HEK293 (cell line): ENCODE measurements around the gene HEATR5A.
"Not testable (repeated sequence)": the region's sequence is repeated elsewhere in the genome, so short reads cannot be mapped to it uniquely, and the experiment has no call there.

Source experiments
- CTCF ChIA-PET: fragments of 350-600 bp; formaldehyde crosslinking; extraction: SDS; loops from one replicate; lab custom pipeline; 2021; ENCODE audit warnings: antibody characterized with exemption; lab: Yijun Ruan, JAX
- POLR2A ChIA-PET: fragments of 300-600 bp; formaldehyde crosslinking; extraction: SDS; loops from one replicate; lab custom pipeline; 2020; ENCODE audit warnings: antibody characterized with exemption, inconsistent platforms; lab: Yijun Ruan, JAX
- H3K27ac ChIP-seq: fragments of 200-500 bp; sonication (Bioruptor generic); 2 replicates; pipeline ENCODE4 v1.5.1; 2014; ENCODE audit warnings: low read depth, low read length, control low read depth, inconsistent platforms; ENCODE audit errors: extremely low read depth
- H3K36me3 ChIP-seq, 2 experiments: fragments of 200-500 bp in 1 of 2; sonication (Bioruptor generic) in 1 of 2; 1 replicate in 1 of 2; 2 replicates in 1 of 2; pipeline ENCODE4 v1.5.1; 2014 to 2017; ENCODE audit warnings: inconsistent platforms in 2 of 2, low read length in 2 of 2; ENCODE audit not compliant: control insufficient read depth in 2 of 2, insufficient read depth in 1 of 2
- H3K4me1 ChIP-seq: fragments of 200-500 bp; sonication (Bioruptor generic); 2 replicates; pipeline ENCODE4 v1.5.1; 2014; ENCODE audit warnings: mild to moderate bottlenecking, low read length, inconsistent platforms; ENCODE audit not compliant: control insufficient read depth, insufficient read depth
- H3K4me3 ChIP-seq: 2 replicates; pipeline ENCODE4 v1.5.1; 2011; ENCODE audit warnings: low read depth, mild to moderate bottlenecking, control low read depth, low read length, moderate library complexity
- H3K9me3 ChIP-seq: fragments of 200-500 bp; sonication (Bioruptor generic); 2 replicates; pipeline ENCODE4 v1.5.1; 2014; ENCODE audit warnings: low read depth, low read length, inconsistent platforms; ENCODE audit not compliant: control insufficient read depth, insufficient read depth
- GLIS1 ChIP-seq: fragments of 450-650 bp; formaldehyde crosslinking; IDR thresholded peaks from 2 replicates; pipeline ENCODE4 v1.5.1; 2016; ENCODE audit warnings: missing biosample characterization, missing genetic modification characterization
- OVOL3 ChIP-seq: fragments of 450-650 bp; formaldehyde crosslinking; IDR thresholded peaks from 2 replicates; pipeline ENCODE4 v1.5.1; 2016; ENCODE audit warnings: missing biosample characterization, missing genetic modification characterization
- SP7 ChIP-seq: fragments of 450-650 bp; formaldehyde crosslinking; IDR thresholded peaks from 2 replicates; pipeline ENCODE4 v1.5.1; 2016; ENCODE audit warnings: missing biosample characterization, missing genetic modification characterization
- ZBTB44 ChIP-seq: fragments of 450-650 bp; IDR thresholded peaks from 2 replicates; pipeline ENCODE4 v1.5.1; 2018; ENCODE audit warnings: missing biosample characterization, mild to moderate bottlenecking, missing genetic modification characterization
- ZNF157 ChIP-seq: fragments of 450-650 bp; formaldehyde crosslinking; IDR thresholded peaks from 2 replicates; pipeline ENCODE4 v1.5.1; 2016; ENCODE audit warnings: missing biosample characterization, missing genetic modification characterization
- ZNF266 ChIP-seq: fragments of 450-650 bp; formaldehyde crosslinking; IDR thresholded peaks from 2 replicates; pipeline ENCODE4 v1.5.1; 2016; ENCODE audit warnings: missing biosample characterization, missing genetic modification characterization, low read depth
- ZNF311 ChIP-seq: fragments of 450-650 bp; formaldehyde crosslinking; IDR thresholded peaks from 2 replicates; pipeline ENCODE4 v1.5.1; 2017; ENCODE audit warnings: missing biosample characterization, missing genetic modification characterization, borderline replicate concordance
- ZNF354C ChIP-seq: fragments of 450-650 bp; formaldehyde crosslinking; IDR thresholded peaks from 2 replicates; pipeline ENCODE4 v1.5.1; 2016; ENCODE audit warnings: missing biosample characterization, missing genetic modification characterization, low read depth, borderline replicate concordance
- ZNF398 ChIP-seq: fragments of 450-650 bp; formaldehyde crosslinking; IDR thresholded peaks from 2 replicates; pipeline ENCODE4 v1.5.1; 2017; ENCODE audit warnings: missing biosample characterization, missing genetic modification characterization
- ZNF423 ChIP-seq: fragments of 450-650 bp; formaldehyde crosslinking; IDR thresholded peaks from 2 replicates; pipeline ENCODE4 v1.5.1; 2016; ENCODE audit warnings: missing biosample characterization, missing genetic modification characterization
- ZNF426 ChIP-seq: fragments of 450-650 bp; formaldehyde crosslinking; IDR thresholded peaks from 2 replicates; pipeline ENCODE4 v1.5.1; 2017; ENCODE audit warnings: missing biosample characterization, missing genetic modification characterization, mild to moderate bottlenecking, inconsistent platforms, moderate library complexity
- ZNF514 ChIP-seq: fragments of 450-650 bp; formaldehyde crosslinking; IDR thresholded peaks from 2 replicates; pipeline ENCODE4 v1.5.1; 2016; ENCODE audit warnings: missing biosample characterization, missing genetic modification characterization
- ZNF658 ChIP-seq: fragments of 450-650 bp; formaldehyde crosslinking; IDR thresholded peaks from 2 replicates; pipeline ENCODE4; 2016; ENCODE audit warnings: missing biosample characterization, missing genetic modification characterization
- ZNF664 ChIP-seq: fragments of 450-650 bp; formaldehyde crosslinking; IDR thresholded peaks from 2 replicates; pipeline ENCODE4 v1.5.1; 2016; ENCODE audit warnings: missing biosample characterization, missing genetic modification characterization
- ZNF837 ChIP-seq: fragments of 450-650 bp; formaldehyde crosslinking; IDR thresholded peaks from 2 replicates; pipeline ENCODE4 v1.5.1; 2016; ENCODE audit warnings: missing biosample characterization, missing genetic modification characterization
- TF ChIP-seq, protein P1 (sequence below): fragments of 450-650 bp; formaldehyde crosslinking; IDR thresholded peaks from 2 replicates; pipeline ENCODE4 v1.5.1; 2017; ENCODE audit warnings: missing biosample characterization, mild to moderate bottlenecking, missing genetic modification characterization, moderate library complexity
- TF ChIP-seq, protein P2 (sequence below): fragments of 450-650 bp; formaldehyde crosslinking; IDR thresholded peaks from 2 replicates; pipeline ENCODE4 v1.5.1; 2016; ENCODE audit warnings: missing biosample characterization, missing genetic modification characterization

Gene HEATR5A

GRCh38 chr14:31312934-31313333 is 107.4 kb downstream of the HEATR5A start:
- Histone ChIP-seq H3K27ac (no peak overlapping the region), H3K4me3 (no peak overlapping the region), H3K36me3 (peaks cover 15 to 38% of the 10 kb centered on the region in 2 experiments; a peak in 2 of 3 replicates), H3K4me1 (no peaks in the 10 kb centered on the region), H3K9me3 (no peaks in the 10 kb centered on the region)
- TF ChIP-seq ZNF423: no peak
- no peak for TF ChIP-seq ZNF514 (tag by site-specific recombination)
- no peak for TF ChIP-seq ZNF664 (tag by site-specific recombination)
- TF ChIP-seq ZNF837 (tag by site-specific recombination): no peak
- TF ChIP-seq GLIS1 (tag by site-specific recombination): no peak
- POLR2A ChIA-PET: no interaction called here
- CTCF ChIA-PET: no interaction called here

- H3K4me1 ChIP-seq, H3K4me3 ChIP-seq, H3K27ac ChIP-seq, POLR2A ChIA-PET, CTCF ChIA-PET, H3K9me3 ChIP-seq: not testable (repeated sequence)
- peaks cover 15 to 36% of the 10 kb centered on the region in 2 experiments; a peak in 2 of 3 replicates for H3K36me3 ChIP-seq
Measured at GRCh38 chr14:31312370-31312769, 108.0 kb downstream of the HEATR5A start.

- Histone ChIP-seq H3K27ac (no peak overlapping the region), H3K4me3 (no peak overlapping the region), H3K4me1 (no peaks in the 10 kb centered on the region), H3K36me3 (peaks cover 19 to 40% of the 10 kb centered on the region in 2 experiments; a peak in 2 of 3 replicates), H3K9me3 (no peaks in the 10 kb centered on the region)
- TF ChIP-seq ZNF266: no peak
- TF ChIP-seq ZNF354C (tag by site-specific recombination): no peak
- TF ChIP-seq ZNF157: no peak
- no peak for TF ChIP-seq ZNF658 (tag by site-specific recombination)
- no peak for TF ChIP-seq ZNF311
- TF ChIP-seq ZNF398 (tag by site-specific recombination): no peak
- TF ChIP-seq OVOL3: no peak
- CTCF ChIA-PET: no interaction called here
- POLR2A ChIA-PET: no interaction called here
Measured at GRCh38 chr14:31307618-31308017, 112.7 kb downstream of the HEATR5A start.

DNA sequence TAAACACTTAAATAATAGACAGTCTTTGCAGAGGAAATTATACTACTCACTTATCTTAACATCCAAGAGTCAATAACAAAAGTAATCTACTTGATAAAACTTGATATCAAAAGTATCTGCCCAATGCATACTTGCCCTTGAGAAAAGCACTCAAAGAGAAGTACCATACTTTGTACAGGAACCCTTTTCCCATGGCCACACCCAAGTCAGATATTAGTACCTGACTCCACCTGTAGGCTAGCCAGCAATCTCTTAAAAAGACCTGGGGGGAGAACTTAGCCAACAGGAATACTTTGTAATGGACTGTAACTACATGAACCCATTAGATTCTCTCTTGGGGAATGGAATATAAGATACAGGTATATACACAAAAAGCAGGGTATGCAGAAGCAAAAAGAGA is 113.2 kb downstream of the HEATR5A start:
- Histone ChIP-seq H3K4me3 (no peak overlapping the region), H3K9me3 (no peaks in the 10 kb centered on the region), H3K36me3 (peaks cover 14 to 37% of the 10 kb centered on the region in 2 experiments; a peak in 2 of 3 replicates), H3K27ac (no peak overlapping the region), H3K4me1 (no peaks in the 10 kb centered on the region)
- CTCF ChIA-PET: no interaction called here
- TF ChIP-seq, protein P1, sequence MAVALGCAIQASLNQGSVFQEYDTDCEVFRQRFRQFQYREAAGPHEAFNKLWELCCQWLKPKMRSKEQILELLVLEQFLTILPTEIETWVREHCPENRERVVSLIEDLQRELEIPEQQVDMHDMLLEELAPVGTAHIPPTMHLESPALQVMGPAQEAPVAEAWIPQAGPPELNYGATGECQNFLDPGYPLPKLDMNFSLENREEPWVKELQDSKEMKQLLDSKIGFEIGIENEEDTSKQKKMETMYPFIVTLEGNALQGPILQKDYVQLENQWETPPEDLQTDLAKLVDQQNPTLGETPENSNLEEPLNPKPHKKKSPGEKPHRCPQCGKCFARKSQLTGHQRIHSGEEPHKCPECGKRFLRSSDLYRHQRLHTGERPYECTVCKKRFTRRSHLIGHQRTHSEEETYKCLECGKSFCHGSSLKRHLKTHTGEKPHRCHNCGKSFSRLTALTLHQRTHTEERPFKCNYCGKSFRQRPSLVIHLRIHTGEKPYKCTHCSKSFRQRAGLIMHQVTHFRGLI (tag by site-specific recombination): no peak
- TF ChIP-seq SP7 (tag by site-specific recombination) (no peak), ZNF426 (tag by site-specific recombination) (no peak), ZBTB44 (tag by site-specific recombination) (no peak)
- TF ChIP-seq, protein P2, sequence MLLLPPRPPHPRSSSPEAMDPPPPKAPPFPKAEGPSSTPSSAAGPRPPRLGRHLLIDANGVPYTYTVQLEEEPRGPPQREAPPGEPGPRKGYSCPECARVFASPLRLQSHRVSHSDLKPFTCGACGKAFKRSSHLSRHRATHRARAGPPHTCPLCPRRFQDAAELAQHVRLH (tag by site-specific recombination): no peak
- TF ChIP-seq, all 188 proteins: peak for 0
- POLR2A ChIA-PET: no interaction called here
